K562 (cell line): ENCODE measurements around the gene P2RY11. TPM values are rescaled to one million over a fixed set of nuclear protein-coding genes. Genes with fewer than 3 reads are reported as not detected.

Source experiments
- ATAC-seq: fragments of 200-7000 bp; cut with Tn5 transposase; 3 replicates; pipeline ENCODE4 v1.9.1; 2020; ENCODE audit warnings: moderate library complexity
- BruUV-seq: library from RNA; stranded (reverse); fragments of 400-500 nt; replicated peaks from 2 replicates; lab custom pipeline; 2021; lab: Mats Ljungman, UMichigan
- CTCF ChIA-PET: fragments of 300-600 bp; formaldehyde crosslinking; extraction: SDS; loops from one replicate; lab custom pipeline; 2021; ENCODE audit warnings: low intra/inter-chr PET ratio; lab: Yijun Ruan, JAX
- POLR2A ChIA-PET: fragments of 300-600, 350-650 bp; sonication (Branson Sonifier 250); formaldehyde crosslinking; extraction: SDS; loops from one replicate; lab custom pipeline; 2021; ENCODE audit warnings: antibody characterized with exemption, inconsistent platforms; lab: Yijun Ruan, JAX
- DNase-seq, 4 experiments: peaks; one replicate each; pipeline versions ENCODE4 v3.0.0 to v3.0.0-alpha.2; 2011 to 2018; ENCODE audit warnings: low spot score in 3 of 4, mixed read lengths in 3 of 4; ENCODE audit errors: extremely low read depth in 1 of 4
- FAIRE-seq: peaks from 2 replicates; lab custom pipeline; 2011; peaks lifted over from hg19 to GRCh38; lab: Jason Lieb, UNC
- H2AFZ ChIP-seq: 2 replicates; pipeline ENCODE4 v1.6.0; 2011; ENCODE audit warnings: low read depth, low read length, control low read depth, inconsistent platforms
- H3K27ac ChIP-seq: fragments of 200-600 bp; 3 replicates; pipeline ENCODE4 v1.8.0; 2011; ENCODE audit warnings: low read depth, mild to moderate bottlenecking, control low read depth, inconsistent platforms, low read length, moderate library complexity, mixed read lengths; ENCODE audit errors: extremely low read depth
- H3K27me3 ChIP-seq, 2 experiments: fragments of 300-600 bp in 1 of 2; 2 replicates in 1 of 2; 3 replicates in 1 of 2; pipeline versions ENCODE4 v1.6.0 to v1.8.0; 2011; ENCODE audit warnings: inconsistent platforms in 2 of 2, low read length in 2 of 2, mild to moderate bottlenecking in 1 of 2, mixed read lengths in 1 of 2, moderate library complexity in 1 of 2; ENCODE audit not compliant: control insufficient read depth in 2 of 2, insufficient read depth in 2 of 2
- H3K36me3 ChIP-seq: fragments of 300-600 bp; 3 replicates; pipeline ENCODE4 v1.8.0; 2011; ENCODE audit warnings: mild to moderate bottlenecking, low read length, inconsistent platforms; ENCODE audit not compliant: control insufficient read depth, insufficient read depth
- H3K4me1 ChIP-seq, 2 experiments: fragments of 200-600 bp in 1 of 2; replicated peaks in 1 of 2; 2 replicates in 1 of 2; 3 replicates in 1 of 2; pipeline versions ENCODE4 v1.5.1 to v1.8.0; 2011; ENCODE audit warnings: inconsistent platforms in 2 of 2, low read length in 2 of 2, mild to moderate bottlenecking in 1 of 2, mixed read lengths in 1 of 2, moderate library complexity in 1 of 2; ENCODE audit not compliant: control insufficient read depth in 2 of 2, insufficient read depth in 2 of 2
- H3K4me2 ChIP-seq: 2 replicates; pipeline ENCODE4 v1.6.1; 2011; ENCODE audit warnings: low read length, control low read depth, inconsistent platforms, mixed read lengths; ENCODE audit not compliant: insufficient read depth
- H3K4me3 ChIP-seq: fragments of 200-600 bp; sonication (generic), shearing (Covaris generic); 2 replicates; pipeline ENCODE4 v1.5.1; 2016; ENCODE audit warnings: control low read depth, inconsistent platforms
- H3K79me2 ChIP-seq: fragments of 200-600 bp; 3 replicates; pipeline ENCODE4 v1.8.0; 2011; ENCODE audit warnings: low read length, inconsistent platforms; ENCODE audit not compliant: control insufficient read depth, insufficient read depth
- H3K9ac ChIP-seq, 2 experiments: 2 replicates each; pipeline versions ENCODE4 v1.6.0 to v1.6.1; 2011; ENCODE audit warnings: low read depth in 2 of 2, low read length in 2 of 2, control low read depth in 1 of 2, inconsistent platforms in 1 of 2, mild to moderate bottlenecking in 1 of 2, mixed read lengths in 1 of 2; ENCODE audit not compliant: insufficient read depth in 1 of 2
- H3K9me1 ChIP-seq: one replicate; pipeline ENCODE4 v1.6.0; 2011; ENCODE audit warnings: inconsistent platforms, mild to moderate bottlenecking, low read length, moderate library complexity; ENCODE audit not compliant: control insufficient read depth, insufficient read depth
- H3K9me3 ChIP-seq: replicated peaks from 2 replicates; pipeline ENCODE4 v1.5.1; 2011; ENCODE audit warnings: low read depth, low read length, inconsistent platforms; ENCODE audit not compliant: control insufficient read depth, insufficient read depth
- H4K20me1 ChIP-seq: replicated peaks from 2 replicates; pipeline ENCODE4 v1.6.1; 2011; ENCODE audit warnings: low read length, inconsistent platforms, mixed read lengths; ENCODE audit not compliant: control insufficient read depth, insufficient read depth
- ASH1L ChIP-seq: fragments of 450-650 bp; IDR thresholded peaks from 2 replicates; pipeline ENCODE4 v1.6.1; 2018; ENCODE audit warnings: borderline replicate concordance, mild to moderate bottlenecking, low read depth; ENCODE audit not compliant: partially characterized antibody
- BCL6 ChIP-seq: fragments of 250-450 bp; sonication (Bioruptor Pico); IDR thresholded peaks from 2 replicates; pipeline ENCODE4 v1.4.0; 2020
- CBX8 ChIP-seq: fragments of 200-600 bp; sonication (generic); IDR thresholded peaks from 2 replicates; pipeline ENCODE4 v1.6.1; 2012; ENCODE audit warnings: borderline replicate concordance, mixed run types, low read depth, mild to moderate bottlenecking, moderate library complexity, mixed read lengths, low read length, control low read depth, inconsistent platforms; ENCODE audit not compliant: poor library complexity, severe bottlenecking; ENCODE audit errors: extremely low read depth
- ILF3 ChIP-seq: fragments of 450-650 bp; IDR thresholded peaks from 2 replicates; pipeline ENCODE4 v1.6.1; 2018; ENCODE audit warnings: antibody characterized with exemption, mild to moderate bottlenecking, moderate library complexity, borderline replicate concordance
- MCM2 ChIP-seq: fragments of 450-650 bp; IDR thresholded peaks from 2 replicates; pipeline ENCODE4 v1.6.1; 2017; ENCODE audit warnings: low read depth, mild to moderate bottlenecking
- MCM5 ChIP-seq: fragments of 450-650 bp; IDR thresholded peaks from 2 replicates; pipeline ENCODE4 v1.6.1; 2016; ENCODE audit warnings: low read depth
- MTA2 ChIP-seq: fragments of 450-650 bp; IDR thresholded peaks from 2 replicates; pipeline ENCODE4 v1.6.1; 2016; ENCODE audit warnings: low read depth
- SOX6 ChIP-seq: fragments of 450-650 bp; IDR thresholded peaks from 2 replicates; pipeline ENCODE4 v1.6.1; 2014; ENCODE audit warnings: mild to moderate bottlenecking
- U2AF2 ChIP-seq: fragments of 200-400 bp; formaldehyde crosslinking; optimal IDR thresholded peaks from 2 replicates; pipeline ENCODE3; 2017; ENCODE audit warnings: low read depth, mild to moderate bottlenecking, low read length
- ZNF507 ChIP-seq: conservative IDR thresholded peaks from 2 replicates; pipeline ENCODE4 v1.6.1; 2017; ENCODE audit warnings: missing genetic modification characterization, missing compliant biosample characterization
- WGBS: fragments of 100-300 bp; shearing (Covaris generic); methylation state at CpG from one replicate; pipeline ENCODE4 v1.1.6; 2016; ENCODE audit warnings: low coverage, mixed read lengths; ENCODE audit not compliant: insufficient coverage; ENCODE audit errors: missing lambda C conversion rate; 5-methylcytosine and 5-hydroxymethylcytosine counted together
- in situ Hi-C: fragments of 300-500 bp; cut with MboI; formaldehyde crosslinking; loops from 4 replicates; pipeline ENCODE4 v1.15.0; 2018; ENCODE audit warnings: inconsistent platforms, mixed read lengths
- intact Hi-C: fragments of 100-400 bp; cut with micrococcal nuclease; formaldehyde crosslinking; loops from 2 replicates; pipeline ENCODE4 v1.14.2; 2022
- polyA plus RNA-seq, 8 experiments: library from polyadenylated mRNA; depleted of rRNA in 4 of 8; stranded (reverse) in 5 of 8; unstranded in 3 of 8; fragments of >200 nt; fragmentation: Nextera tagmentation in 2 of 8; fragmentation: Illumina TruSeq in 1 of 8; extraction: Ambion mirVana in 2 of 8; extraction: Trizol in 1 of 8; gene quantifications; 2 replicates each; pipeline versions ENCODE4 v1.2.1 to v1.2.3, GENCODE V29; 2011 to 2014; ENCODE audit warnings: inconsistent platforms in 1 of 8, missing spikeins in 1 of 8
- total RNA-seq, 7 experiments: library from RNA; depleted of rRNA in 6 of 7; stranded (reverse); fragments of >200 nt in 6 of 7; fragmentation: Illumina TruSeq in 2 of 7; extraction: Trizol in 2 of 7; gene quantifications; 2 replicates each; pipeline versions ENCODE4 v1.2.1 to v1.2.3, GENCODE V29; 2011 to 2021; ENCODE audit warnings: low replicate concordance in 1 of 7
- TF ChIP-seq, protein P1 (sequence below): IDR thresholded peaks from 2 replicates; pipeline ENCODE4 v1.6.1; 2011; ENCODE audit warnings: borderline replicate concordance, low read depth, mild to moderate bottlenecking, moderate library complexity, low read length; ENCODE audit not compliant: insufficient read depth, poor library complexity, severe bottlenecking
- TF ChIP-seq, protein P2 (sequence below): fragments of 150-350 bp; IDR thresholded peaks from 2 replicates; pipeline ENCODE4 v1.6.1; 2014; ENCODE audit warnings: low read depth, mild to moderate bottlenecking, low read length, borderline replicate concordance
- TF ChIP-seq, protein P3 (sequence below): fragments of 250-450 bp; sonication (Bioruptor Pico); IDR thresholded peaks from 2 replicates; pipeline ENCODE4 v1.6.1; 2021; ENCODE audit warnings: mild to moderate bottlenecking

The P2RY11 gene
- total and polyA plus RNA-seq, 9 of the 15 experiments (the other 6 are each of a cell fraction or from before 2014, with no cell fraction given), result 0.03 to 10.1 (median 1.5) TPM

DNA sequence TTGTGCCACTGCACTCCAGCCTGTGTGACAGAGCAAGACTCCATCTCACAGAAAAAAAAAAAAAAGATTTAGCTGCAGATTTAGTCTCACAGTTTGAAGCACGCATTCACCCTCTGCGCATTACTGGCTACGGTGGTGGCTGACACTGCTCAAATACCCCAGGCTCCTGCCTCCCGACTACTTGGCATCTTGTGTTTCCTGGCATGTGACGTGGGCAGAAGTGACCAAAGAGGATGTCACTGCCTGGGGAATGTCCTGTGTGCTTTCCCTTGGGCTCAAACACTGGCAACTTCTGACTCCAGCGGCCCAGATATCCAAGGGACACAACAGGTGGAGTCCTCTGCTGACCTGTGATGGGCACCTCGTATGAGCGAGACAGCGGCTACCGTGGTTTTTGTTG lies 32.9 kb downstream of the P2RY11 start (continued):
- TF ChIP-seq, protein P1, sequence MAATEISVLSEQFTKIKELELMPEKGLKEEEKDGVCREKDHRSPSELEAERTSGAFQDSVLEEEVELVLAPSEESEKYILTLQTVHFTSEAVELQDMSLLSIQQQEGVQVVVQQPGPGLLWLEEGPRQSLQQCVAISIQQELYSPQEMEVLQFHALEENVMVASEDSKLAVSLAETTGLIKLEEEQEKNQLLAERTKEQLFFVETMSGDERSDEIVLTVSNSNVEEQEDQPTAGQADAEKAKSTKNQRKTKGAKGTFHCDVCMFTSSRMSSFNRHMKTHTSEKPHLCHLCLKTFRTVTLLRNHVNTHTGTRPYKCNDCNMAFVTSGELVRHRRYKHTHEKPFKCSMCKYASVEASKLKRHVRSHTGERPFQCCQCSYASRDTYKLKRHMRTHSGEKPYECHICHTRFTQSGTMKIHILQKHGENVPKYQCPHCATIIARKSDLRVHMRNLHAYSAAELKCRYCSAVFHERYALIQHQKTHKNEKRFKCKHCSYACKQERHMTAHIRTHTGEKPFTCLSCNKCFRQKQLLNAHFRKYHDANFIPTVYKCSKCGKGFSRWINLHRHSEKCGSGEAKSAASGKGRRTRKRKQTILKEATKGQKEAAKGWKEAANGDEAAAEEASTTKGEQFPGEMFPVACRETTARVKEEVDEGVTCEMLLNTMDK, result no peak
- no peak for TF ChIP-seq U2AF2
- no peak for TF ChIP-seq ASH1L
- TF ChIP-seq, all 486 proteins: peak for 0

DNA sequence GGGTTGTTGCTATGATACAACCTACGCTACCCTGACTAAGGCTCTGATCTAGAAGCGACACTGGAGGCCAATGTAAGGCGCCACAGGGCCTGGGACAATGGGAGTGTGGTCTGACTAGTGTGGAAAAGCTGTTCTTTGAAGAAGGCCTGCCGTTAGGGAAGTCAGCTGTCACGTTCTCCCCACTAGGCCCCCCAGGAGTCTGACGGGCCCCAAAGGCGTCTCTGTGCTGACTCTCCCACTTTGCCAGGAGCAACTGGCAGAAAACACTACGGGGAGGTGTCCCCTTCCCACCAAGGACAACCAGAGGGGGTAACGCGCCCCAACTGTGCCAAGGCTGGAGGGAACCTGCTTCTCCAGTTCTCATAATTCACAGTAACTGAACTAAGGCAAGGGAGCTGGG lies 33.5 kb downstream of the P2RY11 start:
- no peak for TF ChIP-seq MCM5
- TF ChIP-seq MTA2, result no peak
- no peak for TF ChIP-seq MCM2
- TF ChIP-seq, protein P2, sequence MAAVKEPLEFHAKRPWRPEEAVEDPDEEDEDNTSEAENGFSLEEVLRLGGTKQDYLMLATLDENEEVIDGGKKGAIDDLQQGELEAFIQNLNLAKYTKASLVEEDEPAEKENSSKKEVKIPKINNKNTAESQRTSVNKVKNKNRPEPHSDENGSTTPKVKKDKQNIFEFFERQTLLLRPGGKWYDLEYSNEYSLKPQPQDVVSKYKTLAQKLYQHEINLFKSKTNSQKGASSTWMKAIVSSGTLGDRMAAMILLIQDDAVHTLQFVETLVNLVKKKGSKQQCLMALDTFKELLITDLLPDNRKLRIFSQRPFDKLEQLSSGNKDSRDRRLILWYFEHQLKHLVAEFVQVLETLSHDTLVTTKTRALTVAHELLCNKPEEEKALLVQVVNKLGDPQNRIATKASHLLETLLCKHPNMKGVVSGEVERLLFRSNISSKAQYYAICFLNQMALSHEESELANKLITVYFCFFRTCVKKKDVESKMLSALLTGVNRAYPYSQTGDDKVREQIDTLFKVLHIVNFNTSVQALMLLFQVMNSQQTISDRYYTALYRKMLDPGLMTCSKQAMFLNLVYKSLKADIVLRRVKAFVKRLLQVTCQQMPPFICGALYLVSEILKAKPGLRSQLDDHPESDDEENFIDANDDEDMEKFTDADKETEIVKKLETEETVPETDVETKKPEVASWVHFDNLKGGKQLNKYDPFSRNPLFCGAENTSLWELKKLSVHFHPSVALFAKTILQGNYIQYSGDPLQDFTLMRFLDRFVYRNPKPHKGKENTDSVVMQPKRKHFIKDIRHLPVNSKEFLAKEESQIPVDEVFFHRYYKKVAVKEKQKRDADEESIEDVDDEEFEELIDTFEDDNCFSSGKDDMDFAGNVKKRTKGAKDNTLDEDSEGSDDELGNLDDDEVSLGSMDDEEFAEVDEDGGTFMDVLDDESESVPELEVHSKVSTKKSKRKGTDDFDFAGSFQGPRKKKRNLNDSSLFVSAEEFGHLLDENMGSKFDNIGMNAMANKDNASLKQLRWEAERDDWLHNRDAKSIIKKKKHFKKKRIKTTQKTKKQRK, result no peak
- TF ChIP-seq, protein P3, sequence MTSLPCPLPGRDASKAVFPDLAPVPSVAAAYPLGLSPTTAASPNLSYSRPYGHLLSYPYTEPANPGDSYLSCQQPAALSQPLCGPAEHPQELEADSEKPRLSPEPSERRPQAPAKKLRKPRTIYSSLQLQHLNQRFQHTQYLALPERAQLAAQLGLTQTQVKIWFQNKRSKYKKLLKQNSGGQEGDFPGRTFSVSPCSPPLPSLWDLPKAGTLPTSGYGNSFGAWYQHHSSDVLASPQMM, result no peak
- TF ChIP-seq SOX6, result no peak
- no peak for TF ChIP-seq ILF3
- TF ChIP-seq CBX8, result no peak
- no peak for TF ChIP-seq BCL6 (CRISPR knock-in tag)
- TF ChIP-seq ZNF507, result no peak
- ATAC-seq (no peak), FAIRE-seq (no peak), DNase-seq (no peak)
- peaks cover 93% of the 10 kb centered on the region for H3K36me3 ChIP-seq
- WGBS, result 96% methylated on average over 10 of the region's 10 CpGs
- TSS peak; percentile 10 for BruUV-seq
- no peak overlapping the region for H3K9ac ChIP-seq
- no peak overlapping the region for H3K4me2 ChIP-seq
- no peaks in the 10 kb centered on the region for H3K9me1 ChIP-seq
- ChIA-PET POLR2A (no interaction called here), CTCF (no interaction called here)
- no peak overlapping the region for H2AFZ ChIP-seq
- no peaks in the 10 kb centered on the region for H3K4me1 ChIP-seq
- peaks cover 5% of the 10 kb centered on the region; the same call in 1 of the 2 replicates for H4K20me1 ChIP-seq
- no peaks in the 10 kb centered on the region for H3K9me3 ChIP-seq
- H3K79me2 ChIP-seq, result no peaks in the 10 kb centered on the region
- no peak overlapping the region for H3K27ac ChIP-seq
- H3K4me3 ChIP-seq, result no peak overlapping the region
- no peaks in the 10 kb centered on the region for H3K27me3 ChIP-seq
- in situ Hi-C loops, result no loop called here
- intact Hi-C loops, result no loop called here
